ENCODE measurements around the gene PPP2R2B. TPM values are rescaled to one million over a fixed set of nuclear protein-coding genes. Genes with fewer than 3 reads are reported as not detected.

The PPP2R2B gene
- total and polyA plus RNA-seq, 3 donors from 2014 or later: 9.8 to 36.6 (median 32.0) TPM

DNA sequence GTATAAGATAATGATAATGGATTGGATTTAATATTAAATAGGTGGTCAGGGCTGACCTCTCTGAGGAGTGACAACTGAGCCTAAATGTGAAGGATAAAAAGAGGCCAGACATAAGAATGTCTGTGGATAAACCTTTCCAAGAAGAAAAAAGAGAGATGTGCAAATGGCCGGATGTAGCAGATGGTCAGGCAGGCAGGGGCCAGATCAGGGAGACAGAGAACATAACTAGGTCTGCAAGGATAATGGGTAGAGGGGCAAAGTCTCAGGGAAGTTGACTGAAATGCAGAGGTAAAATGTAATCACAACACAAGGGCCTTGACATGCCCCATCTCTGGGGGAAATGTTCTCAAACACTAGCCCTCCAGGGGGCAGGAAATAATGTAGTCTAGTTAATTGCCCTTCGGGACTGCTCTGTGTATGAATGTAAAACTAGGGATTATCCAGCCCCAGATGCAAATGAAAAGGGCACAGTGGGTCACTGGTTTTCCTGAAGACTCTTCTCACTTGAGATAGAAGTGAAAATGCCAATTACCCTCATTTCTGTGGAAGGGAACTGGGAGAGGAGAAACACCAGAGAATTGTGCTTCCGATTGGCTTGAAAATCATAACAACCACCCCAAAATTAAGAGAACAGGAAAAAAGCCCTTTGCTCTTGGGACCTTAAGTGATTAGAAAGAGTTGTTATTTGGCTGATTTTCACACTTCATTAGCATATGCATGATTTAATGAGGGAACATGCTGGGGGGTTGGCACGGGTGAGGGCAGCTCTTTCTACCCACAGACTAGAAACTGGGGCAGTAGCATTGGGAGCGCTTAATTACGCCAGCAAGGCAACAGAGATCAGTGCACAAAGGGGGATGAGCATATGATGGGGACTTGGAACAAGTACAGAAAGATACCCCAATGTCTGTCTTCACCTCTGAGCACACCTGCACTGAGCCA lies 88.6 kb downstream of the PPP2R2B start:
- Histone ChIP-seq H3K36me3 (ENCODE audit: low read depth, missing control alignments) (no peaks in the 10 kb centered on the region), H3K27ac (no peak overlapping the region), H3K9me3 (no peaks in the 10 kb centered on the region), H3K27me3 (no peaks in the 10 kb centered on the region), H3K4me3 (no peak overlapping the region), H3K4me1 (no peaks in the 10 kb centered on the region)
- no peak for DNase-seq
- intact Hi-C loops (cut with DNase I; ENCODE audit: low total_unique reads): no loop called here
- TF ChIP-seq, protein P1, sequence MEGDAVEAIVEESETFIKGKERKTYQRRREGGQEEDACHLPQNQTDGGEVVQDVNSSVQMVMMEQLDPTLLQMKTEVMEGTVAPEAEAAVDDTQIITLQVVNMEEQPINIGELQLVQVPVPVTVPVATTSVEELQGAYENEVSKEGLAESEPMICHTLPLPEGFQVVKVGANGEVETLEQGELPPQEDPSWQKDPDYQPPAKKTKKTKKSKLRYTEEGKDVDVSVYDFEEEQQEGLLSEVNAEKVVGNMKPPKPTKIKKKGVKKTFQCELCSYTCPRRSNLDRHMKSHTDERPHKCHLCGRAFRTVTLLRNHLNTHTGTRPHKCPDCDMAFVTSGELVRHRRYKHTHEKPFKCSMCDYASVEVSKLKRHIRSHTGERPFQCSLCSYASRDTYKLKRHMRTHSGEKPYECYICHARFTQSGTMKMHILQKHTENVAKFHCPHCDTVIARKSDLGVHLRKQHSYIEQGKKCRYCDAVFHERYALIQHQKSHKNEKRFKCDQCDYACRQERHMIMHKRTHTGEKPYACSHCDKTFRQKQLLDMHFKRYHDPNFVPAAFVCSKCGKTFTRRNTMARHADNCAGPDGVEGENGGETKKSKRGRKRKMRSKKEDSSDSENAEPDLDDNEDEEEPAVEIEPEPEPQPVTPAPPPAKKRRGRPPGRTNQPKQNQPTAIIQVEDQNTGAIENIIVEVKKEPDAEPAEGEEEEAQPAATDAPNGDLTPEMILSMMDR (IDR thresholded peaks at IDR 0.05): no peak
- no peak for TF ChIP-seq POLR2A (IDR thresholded peaks at IDR 0.05)
- WGBS, 2 donors: 75 to 80% methylated on average over 6 of the region's 6 CpGs

DNA sequence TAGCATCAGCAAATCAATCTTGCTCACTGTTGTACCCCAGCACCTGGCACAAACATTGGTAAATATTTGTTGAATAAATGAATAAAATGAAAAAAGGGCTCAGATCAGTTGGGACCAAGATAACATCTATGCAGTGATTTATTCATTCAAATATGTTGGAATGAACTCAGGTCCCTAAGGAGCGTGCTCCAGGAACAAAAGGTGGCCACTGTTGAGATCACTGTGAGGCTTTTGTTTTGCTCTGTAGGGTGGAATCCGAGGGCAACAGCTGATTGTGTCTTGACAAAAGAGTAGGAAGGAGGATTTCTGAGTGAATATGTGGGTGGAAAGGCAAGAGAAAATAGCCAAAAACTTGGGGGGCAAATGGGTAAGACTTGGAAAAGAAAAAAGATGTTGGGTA lies 89.7 kb downstream of the PPP2R2B start:
- TF ChIP-seq POLR2A (IDR thresholded peaks at IDR 0.05): no peak
- TF ChIP-seq, protein P1 (IDR thresholded peaks at IDR 0.05): no peak
- no peak overlapping the region for H3K27ac ChIP-seq
- H3K4me1 ChIP-seq: no peaks in the 10 kb centered on the region
- no peak for DNase-seq
- no peak overlapping the region for H3K4me3 ChIP-seq
- no peaks in the 10 kb centered on the region for H3K27me3 ChIP-seq
- no peaks in the 10 kb centered on the region for H3K36me3 ChIP-seq (ENCODE audit: low read depth, missing control alignments)
- intact Hi-C loops (cut with DNase I; ENCODE audit: low total_unique reads): no loop called here
- no peaks in the 10 kb centered on the region for H3K9me3 ChIP-seq
- WGBS, 2 donors: 58 to 63% methylated on average over 2 of the region's 2 CpGs

DNA sequence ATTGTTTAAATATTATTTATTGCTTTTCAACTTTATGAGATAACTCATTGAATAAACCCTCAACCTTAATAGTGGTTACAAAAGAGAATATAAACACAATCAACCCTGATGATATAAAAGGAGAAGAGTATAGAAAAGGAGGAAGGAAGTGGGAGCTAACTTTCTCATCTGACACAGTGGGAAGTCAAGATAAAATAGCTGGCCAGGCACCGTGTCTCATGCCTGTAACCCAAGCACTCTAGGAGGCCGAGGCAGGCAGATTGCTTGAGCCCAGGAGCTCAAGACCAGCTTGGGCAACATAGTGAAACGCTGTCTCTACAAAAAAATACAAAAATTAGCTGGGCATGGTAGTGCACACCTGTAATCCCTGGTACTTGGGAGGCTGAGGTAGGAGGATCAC lies 93.5 kb downstream of the PPP2R2B start:
- WGBS, 2 donors: 65 to 75% methylated on average over 3 of the region's 3 CpGs
- Histone ChIP-seq H3K4me1 (no peaks in the 10 kb centered on the region), H3K9me3 (no peaks in the 10 kb centered on the region), H3K27me3 (no peaks in the 10 kb centered on the region), H3K4me3 (no peak overlapping the region), H3K27ac (no peak overlapping the region), H3K36me3 (ENCODE audit: low read depth, missing control alignments) (no peaks in the 10 kb centered on the region)
- intact Hi-C loops (cut with DNase I; ENCODE audit: low total_unique reads): no loop called here
- no peak for DNase-seq
- TF ChIP-seq POLR2A (IDR thresholded peaks at IDR 0.05): no peak
- TF ChIP-seq, protein P1 (IDR thresholded peaks at IDR 0.05): no peak

DNA sequence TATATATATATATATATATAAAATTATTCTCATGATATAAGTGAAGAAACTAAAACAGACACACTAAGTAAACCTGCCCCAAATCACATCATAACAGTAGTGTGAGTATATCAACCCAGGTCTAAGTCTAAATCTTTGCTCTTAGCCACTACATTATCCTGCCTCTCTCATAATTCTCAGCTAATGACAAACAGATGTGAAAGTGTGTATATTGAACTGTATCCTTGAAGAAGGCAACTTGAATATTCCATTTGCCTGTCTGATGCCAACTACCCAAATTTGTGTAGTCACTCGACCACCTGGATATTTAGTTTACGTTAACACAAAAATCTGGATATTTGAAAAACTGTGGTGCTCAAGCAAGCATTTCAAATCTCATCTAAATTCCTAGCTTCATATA lies 97.4 kb downstream of the PPP2R2B start:
- no peak for DNase-seq
- WGBS, 2 donors: 80 to 89% methylated on average over 2 of the region's 2 CpGs
- Histone ChIP-seq H3K4me1 (no peaks in the 10 kb centered on the region), H3K4me3 (no peak overlapping the region), H3K36me3 (ENCODE audit: low read depth, missing control alignments) (no peaks in the 10 kb centered on the region), H3K27me3 (no peaks in the 10 kb centered on the region), H3K9me3 (no peaks in the 10 kb centered on the region), H3K27ac (no peak overlapping the region)
- TF ChIP-seq, protein P1 (IDR thresholded peaks at IDR 0.05): no peak
- TF ChIP-seq POLR2A (IDR thresholded peaks at IDR 0.05): no peak
- intact Hi-C loops (cut with DNase I; ENCODE audit: low total_unique reads): no loop called here

All from testis (tissue), 3 donors.